K562 (cell line): Measurements from ENCODE around the gene NTN4. TPM values are rescaled to one million over a fixed set of nuclear protein-coding genes. Genes with fewer than 3 reads are reported as not detected.

ENCODE experiments used
- ATAC-seq: fragments of 200-7000 bp; cut with Tn5 transposase; 3 replicates; pipeline ENCODE4 v1.9.1; 2020; ENCODE audit warnings: moderate library complexity
- Bru-seq: library from RNA; stranded (reverse); fragments of 400-500 nt; gene quantifications from one replicate; lab custom pipeline; 2021; lab: Mats Ljungman, UMichigan
- BruChase-seq, 2 experiments: library from RNA; stranded (reverse); fragments of 400-500 nt; gene quantifications; one replicate each; lab custom pipeline; 2021; lab: Mats Ljungman, UMichigan
- BruUV-seq: library from RNA; stranded (reverse); fragments of 400-500 nt; replicated peaks from 2 replicates; lab custom pipeline; 2021; lab: Mats Ljungman, UMichigan
- CTCF ChIA-PET: fragments of 300-600 bp; formaldehyde crosslinking; extraction: SDS; loops from one replicate; lab custom pipeline; 2021; ENCODE audit warnings: low intra/inter-chr PET ratio; lab: Yijun Ruan, JAX
- POLR2A ChIA-PET: fragments of 300-600, 350-650 bp; sonication (Branson Sonifier 250); formaldehyde crosslinking; extraction: SDS; loops from one replicate; lab custom pipeline; 2021; ENCODE audit warnings: antibody characterized with exemption, inconsistent platforms; lab: Yijun Ruan, JAX
- DNase-seq, 4 experiments: peaks; one replicate each; pipeline versions ENCODE4 v3.0.0 to v3.0.0-alpha.2; 2011 to 2018; ENCODE audit warnings: low spot score in 3 of 4, mixed read lengths in 3 of 4; ENCODE audit errors: extremely low read depth in 1 of 4
- FAIRE-seq: peaks from 2 replicates; lab custom pipeline; 2011; peaks lifted over from hg19 to GRCh38; lab: Jason Lieb, UNC
- H2AFZ ChIP-seq: 2 replicates; pipeline ENCODE4 v1.6.0; 2011; ENCODE audit warnings: low read depth, low read length, control low read depth, inconsistent platforms
- H3K27ac ChIP-seq: fragments of 200-600 bp; 3 replicates; pipeline ENCODE4 v1.8.0; 2011; ENCODE audit warnings: low read depth, mild to moderate bottlenecking, control low read depth, inconsistent platforms, low read length, moderate library complexity, mixed read lengths; ENCODE audit errors: extremely low read depth
- H3K27me3 ChIP-seq, 2 experiments: fragments of 300-600 bp in 1 of 2; 2 replicates in 1 of 2; 3 replicates in 1 of 2; pipeline versions ENCODE4 v1.6.0 to v1.8.0; 2011; ENCODE audit warnings: inconsistent platforms in 2 of 2, low read length in 2 of 2, mild to moderate bottlenecking in 1 of 2, mixed read lengths in 1 of 2, moderate library complexity in 1 of 2; ENCODE audit not compliant: control insufficient read depth in 2 of 2, insufficient read depth in 2 of 2
- H3K36me3 ChIP-seq: fragments of 300-600 bp; 3 replicates; pipeline ENCODE4 v1.8.0; 2011; ENCODE audit warnings: mild to moderate bottlenecking, low read length, inconsistent platforms; ENCODE audit not compliant: control insufficient read depth, insufficient read depth
- H3K4me1 ChIP-seq, 2 experiments: fragments of 200-600 bp in 1 of 2; replicated peaks in 1 of 2; 2 replicates in 1 of 2; 3 replicates in 1 of 2; pipeline versions ENCODE4 v1.5.1 to v1.8.0; 2011; ENCODE audit warnings: inconsistent platforms in 2 of 2, low read length in 2 of 2, mild to moderate bottlenecking in 1 of 2, mixed read lengths in 1 of 2, moderate library complexity in 1 of 2; ENCODE audit not compliant: control insufficient read depth in 2 of 2, insufficient read depth in 2 of 2
- H3K4me2 ChIP-seq: 2 replicates; pipeline ENCODE4 v1.6.1; 2011; ENCODE audit warnings: low read length, control low read depth, inconsistent platforms, mixed read lengths; ENCODE audit not compliant: insufficient read depth
- H3K4me3 ChIP-seq: fragments of 200-600 bp; sonication (generic), shearing (Covaris generic); 2 replicates; pipeline ENCODE4 v1.5.1; 2016; ENCODE audit warnings: control low read depth, inconsistent platforms
- H3K79me2 ChIP-seq: fragments of 200-600 bp; 3 replicates; pipeline ENCODE4 v1.8.0; 2011; ENCODE audit warnings: low read length, inconsistent platforms; ENCODE audit not compliant: control insufficient read depth, insufficient read depth
- H3K9ac ChIP-seq, 2 experiments: 2 replicates each; pipeline versions ENCODE4 v1.6.0 to v1.6.1; 2011; ENCODE audit warnings: low read depth in 2 of 2, low read length in 2 of 2, control low read depth in 1 of 2, inconsistent platforms in 1 of 2, mild to moderate bottlenecking in 1 of 2, mixed read lengths in 1 of 2; ENCODE audit not compliant: insufficient read depth in 1 of 2
- H3K9me1 ChIP-seq: one replicate; pipeline ENCODE4 v1.6.0; 2011; ENCODE audit warnings: inconsistent platforms, mild to moderate bottlenecking, low read length, moderate library complexity; ENCODE audit not compliant: control insufficient read depth, insufficient read depth
- H3K9me3 ChIP-seq: replicated peaks from 2 replicates; pipeline ENCODE4 v1.5.1; 2011; ENCODE audit warnings: low read depth, low read length, inconsistent platforms; ENCODE audit not compliant: control insufficient read depth, insufficient read depth
- H4K20me1 ChIP-seq: replicated peaks from 2 replicates; pipeline ENCODE4 v1.6.1; 2011; ENCODE audit warnings: low read length, inconsistent platforms, mixed read lengths; ENCODE audit not compliant: control insufficient read depth, insufficient read depth
- FOS ChIP-seq: IDR thresholded peaks from 3 replicates; pipeline ENCODE4 v1.6.1; 2011; ENCODE audit not compliant: insufficient read length; ENCODE audit errors: extremely low read depth
- KLF10 ChIP-seq: fragments of 250-450 bp; sonication (Bioruptor Pico); IDR thresholded peaks from 2 replicates; pipeline ENCODE4 v1.6.1; 2021; ENCODE audit warnings: matching md5 sums
- ZBED1 ChIP-seq: IDR thresholded peaks from 2 replicates; pipeline ENCODE4 v1.6.1; 2014
- WGBS: fragments of 100-300 bp; shearing (Covaris generic); methylation state at CpG from one replicate; pipeline ENCODE4 v1.1.6; 2016; ENCODE audit warnings: low coverage, mixed read lengths; ENCODE audit not compliant: insufficient coverage; ENCODE audit errors: missing lambda C conversion rate; 5-methylcytosine and 5-hydroxymethylcytosine counted together
- in situ Hi-C: fragments of 300-500 bp; cut with MboI; formaldehyde crosslinking; loops from 4 replicates; pipeline ENCODE4 v1.15.0; 2018; ENCODE audit warnings: inconsistent platforms, mixed read lengths
- intact Hi-C: fragments of 100-400 bp; cut with micrococcal nuclease; formaldehyde crosslinking; loops from 2 replicates; pipeline ENCODE4 v1.14.2; 2022
- long read RNA-seq, 3 experiments: library from polyadenylated mRNA in 2 of 3; library from RNA in 1 of 3; unstranded in 2 of 3; stranded (forward) in 1 of 3; transcript quantifications; one replicate each; pipeline ENCODE4 v2.0.0, GENCODE V29; 2019 to 2022
- polyA minus RNA-seq, 3 experiments: library from RNA; depleted of rRNA, polyadenylated mRNA; stranded (reverse); fragments of >200 nt; gene quantifications; 2 replicates each; pipeline ENCODE4 v1.2.3, GENCODE V29; 2011
- polyA plus RNA-seq, 8 experiments: library from polyadenylated mRNA; depleted of rRNA in 4 of 8; stranded (reverse) in 5 of 8; unstranded in 3 of 8; fragments of >200 nt; fragmentation: Nextera tagmentation in 2 of 8; fragmentation: Illumina TruSeq in 1 of 8; extraction: Ambion mirVana in 2 of 8; extraction: Trizol in 1 of 8; gene quantifications; 2 replicates each; pipeline versions ENCODE4 v1.2.1 to v1.2.3, GENCODE V29; 2011 to 2014; ENCODE audit warnings: inconsistent platforms in 1 of 8, missing spikeins in 1 of 8
- total RNA-seq, 7 experiments: library from RNA; depleted of rRNA in 6 of 7; stranded (reverse); fragments of >200 nt in 6 of 7; fragmentation: Illumina TruSeq in 2 of 7; extraction: Trizol in 2 of 7; gene quantifications; 2 replicates each; pipeline versions ENCODE4 v1.2.1 to v1.2.3, GENCODE V29; 2011 to 2021; ENCODE audit warnings: low replicate concordance in 1 of 7
- TF ChIP-seq, protein P1 (sequence below): fragments of 200-800 bp; sonication (Bioruptor generic); IDR thresholded peaks from 2 replicates; pipeline ENCODE4 v1.6.1; 2017; ENCODE audit warnings: missing genetic modification characterization, missing compliant biosample characterization

Gene NTN4
- not detected in 2 replicates for total RNA-seq (2011; cell fraction: chromatin; rRNA removed; ENCODE audit: low replicate concordance)
- total RNA-seq (2011; cell fraction: nucleolus; rRNA removed), result not detected in 2 replicates
- total RNA-seq (2011; cell fraction: nucleoplasm; rRNA removed), result not detected in 2 replicates
- total RNA-seq (2014; rRNA removed), result not detected in 2 replicates
- total RNA-seq (2014; rRNA removed; fragmentation: Illumina TruSeq; extraction: Trizol), result not detected in 2 replicates
- total RNA-seq (2015; rRNA removed; fragmentation: Illumina TruSeq; extraction: Trizol), result not detected in 2 replicates
- 0.13 TPM in 1 of 2 replicates, not detected in the other for total RNA-seq (2021)
- not detected in 2 replicates for polyA plus RNA-seq (2011; rRNA removed)
- polyA plus RNA-seq (2011; cell fraction: cytosol; rRNA removed), result 0.01 TPM in 2 replicates
- not detected in 2 replicates for polyA plus RNA-seq (2011; cell fraction: nucleus; rRNA removed)
- not detected in 2 replicates for polyA plus RNA-seq (2012)
- polyA plus RNA-seq (2014; fragmentation: Illumina TruSeq; extraction: Trizol), result not detected in 2 replicates
- polyA plus RNA-seq (2014; fragmentation: Nextera tagmentation; extraction: Ambion mirVana), result not detected
- polyA plus RNA-seq (2014; rRNA removed), result not detected in 2 replicates
- polyA minus RNA-seq (2011; rRNA and poly(A)+ RNA removed), result not detected in 2 replicates
- not detected in 2 replicates for polyA minus RNA-seq (2011; cell fraction: cytosol; rRNA and poly(A)+ RNA removed)
- not detected in 2 replicates for polyA minus RNA-seq (2011; cell fraction: nucleus; rRNA and poly(A)+ RNA removed)
- Bru-seq, nascent RNA, result percentile 11 among the genes with signal in this experiment
- percentile 15 among the genes with signal in this experiment for BruChase-seq, experiment 1, labeled RNA remaining after a 2-hour chase
- percentile 14 among the genes with signal in this experiment for BruChase-seq, experiment 2, labeled RNA remaining after a 6-hour chase
- long read RNA-seq, experiment 1, result 0 reads
- long read RNA-seq, experiment 2, result 0 reads
- long read RNA-seq, experiment 3, result 0 reads

DNA sequence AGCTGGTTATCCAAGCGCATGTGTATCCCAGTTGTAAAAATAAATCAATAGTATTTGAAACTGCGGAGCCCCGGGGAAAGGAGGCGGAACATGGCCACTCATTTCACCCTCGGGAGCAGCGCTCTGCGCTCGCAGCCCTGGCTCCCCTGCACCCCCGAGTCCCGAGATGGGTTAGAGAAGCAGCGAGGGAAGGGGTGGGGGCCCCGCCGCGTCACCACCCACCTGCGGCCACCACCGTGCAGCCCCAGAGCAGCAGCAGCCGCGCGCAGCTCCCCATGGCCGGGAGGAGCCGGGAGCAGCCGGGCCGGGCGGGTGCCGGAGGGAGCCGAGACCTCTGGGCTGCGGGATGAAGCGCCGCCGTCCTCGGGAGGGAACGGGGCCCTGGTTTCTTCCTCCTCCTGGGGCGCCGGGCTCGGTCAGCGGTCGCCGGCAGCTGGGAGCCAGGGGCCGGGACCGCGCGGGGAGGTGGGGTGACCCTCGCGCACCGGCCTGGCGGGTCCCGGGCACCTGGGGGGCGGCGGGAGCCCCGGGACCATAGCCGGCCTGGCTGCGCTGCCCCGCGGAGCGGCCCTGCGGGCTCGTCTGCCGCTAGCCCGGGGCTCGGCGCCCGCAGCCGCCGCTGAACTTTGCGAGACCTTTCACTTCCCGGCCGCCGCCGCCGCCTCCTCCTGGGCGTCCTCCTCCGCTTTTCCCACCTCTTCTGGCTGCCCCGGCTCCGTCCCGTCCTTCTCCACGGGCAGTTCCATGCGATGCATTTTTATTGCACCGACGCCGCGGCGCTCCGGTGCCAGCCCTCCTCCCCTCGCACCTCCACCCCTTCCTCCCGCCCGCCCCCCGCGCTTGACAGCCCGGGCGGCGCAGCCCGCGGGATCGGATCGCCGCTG is at the start of gene NTN4:
Gene NTN4 (minus strand): TSS at position 732 of the 884 bp plus-strand sequence. CDS start 455 bp downstream, at position 277.
- intact Hi-C loops (no loop called here), in situ Hi-C loops (no loop called here)
- no TSS peak for BruUV-seq
- CTCF ChIA-PET, result no interaction called here
- Histone ChIP-seq H3K9ac (no peak within 1 kb of the TSS), H3K27me3 (peaks cover 28 to 38% of the 10 kb centered on the region in 2 experiments), H3K4me1 (peaks cover 0 to 12% of the 10 kb centered on the region in 2 experiments; a peak in 1 of 5 replicates), H3K27ac (no peak within 1 kb of the TSS), H3K4me2 (no peak within 1 kb of the TSS), H3K79me2 (no peaks in the 10 kb centered on the region), H3K9me3 (no peaks in the 10 kb centered on the region), H3K9me1 (no peaks in the 10 kb centered on the region), H2AFZ (no peak within 1 kb of the TSS), H4K20me1 (no peaks in the 10 kb centered on the region), H3K36me3 (no peaks in the 10 kb centered on the region), H3K4me3 (no peak within 1 kb of the TSS)
- DNase-seq (no peak), ATAC-seq (no peak), FAIRE-seq (no peak)
- WGBS, result 10% methylated on average over 27 of the region's 96 CpGs
- TF ChIP-seq KLF10 (CRISPR knock-in tag) (no peak), FOS (no peak), ZBED1 (no peak)
- TF ChIP-seq, protein P1, sequence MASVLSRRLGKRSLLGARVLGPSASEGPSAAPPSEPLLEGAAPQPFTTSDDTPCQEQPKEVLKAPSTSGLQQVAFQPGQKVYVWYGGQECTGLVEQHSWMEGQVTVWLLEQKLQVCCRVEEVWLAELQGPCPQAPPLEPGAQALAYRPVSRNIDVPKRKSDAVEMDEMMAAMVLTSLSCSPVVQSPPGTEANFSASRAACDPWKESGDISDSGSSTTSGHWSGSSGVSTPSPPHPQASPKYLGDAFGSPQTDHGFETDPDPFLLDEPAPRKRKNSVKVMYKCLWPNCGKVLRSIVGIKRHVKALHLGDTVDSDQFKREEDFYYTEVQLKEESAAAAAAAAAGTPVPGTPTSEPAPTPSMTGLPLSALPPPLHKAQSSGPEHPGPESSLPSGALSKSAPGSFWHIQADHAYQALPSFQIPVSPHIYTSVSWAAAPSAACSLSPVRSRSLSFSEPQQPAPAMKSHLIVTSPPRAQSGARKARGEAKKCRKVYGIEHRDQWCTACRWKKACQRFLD (CRISPR knock-in tag), result no peak
- POLR2A ChIA-PET, result no interaction called here
